OCI-M1 (cell line): ENCODE data around the gene ALKBH3.

Source experiments
- DNase-seq: peaks from one replicate; lab custom pipeline; 2025; lab: John Stamatoyannopoulos, UW

Gene ALKBH3

GRCh38 chr11:43895601-43896000 lies 15.0 kb downstream of the ALKBH3 start:
- no peak for DNase-seq

- DNase-seq, result no peak
These were observed 17.9 kb downstream of the ALKBH3 start for GRCh38 chr11:43898574-43898973.

GRCh38 chr11:43899094-43899493 lies 18.5 kb downstream of the ALKBH3 start:
- no peak for DNase-seq

- no peak for DNase-seq
These were observed 20.9 kb downstream of the ALKBH3 start for GRCh38 chr11:43901551-43901950.

GRCh38 chr11:43903078-43903477 lies 22.4 kb downstream of the ALKBH3 start:
- no peak for DNase-seq

- DNase-seq, result no peak
These were observed 23.3 kb downstream of the ALKBH3 start for GRCh38 chr11:43903969-43904368.

- no peak for DNase-seq
These were observed 24.3 kb downstream of the ALKBH3 start for GRCh38 chr11:43904742-43905535.

GRCh38 chr11:43905813-43906241 lies 25.2 kb downstream of the ALKBH3 start:
- no peak for DNase-seq

- DNase-seq, result no peak
These were observed 26.7 kb downstream of the ALKBH3 start for GRCh38 chr11:43907028-43907975.

GRCh38 chr11:43908191-43908590 lies 27.6 kb downstream of the ALKBH3 start:
- no peak for DNase-seq

GRCh38 chr11:43908683-43909082 lies 28.1 kb downstream of the ALKBH3 start:
- no peak for DNase-seq

GRCh38 chr11:43913829-43914380 lies 33.3 kb downstream of the ALKBH3 start:
- no peak for DNase-seq

GRCh38 chr11:43914466-43914865 lies 33.8 kb downstream of the ALKBH3 start:
- DNase-seq, result no peak

- no peak for DNase-seq
These were observed 36.0 kb downstream of the ALKBH3 start for GRCh38 chr11:43916621-43917020.

- DNase-seq, result no peak
These were observed 37.2 kb downstream of the ALKBH3 start for GRCh38 chr11:43917851-43918250.

GRCh38 chr11:43918662-43919061 lies 38.0 kb downstream of the ALKBH3 start:
- DNase-seq, result no peak

- DNase-seq, result no peak
These were observed 39.4 kb downstream of the ALKBH3 start for GRCh38 chr11:43919852-43920597.

- peak; percentile 45 for DNase-seq
These were observed 40.2 kb downstream of the ALKBH3 start for GRCh38 chr11:43920598-43921419.

GRCh38 chr11:43921561-43922294 lies 41.1 kb downstream of the ALKBH3 start:
- DNase-seq, result no peak

- DNase-seq, result no peak
These were observed 41.6 kb downstream of the ALKBH3 start for GRCh38 chr11:43922295-43922648.
